Measurements from ENCODE around the gene PRKACA.

DNA sequence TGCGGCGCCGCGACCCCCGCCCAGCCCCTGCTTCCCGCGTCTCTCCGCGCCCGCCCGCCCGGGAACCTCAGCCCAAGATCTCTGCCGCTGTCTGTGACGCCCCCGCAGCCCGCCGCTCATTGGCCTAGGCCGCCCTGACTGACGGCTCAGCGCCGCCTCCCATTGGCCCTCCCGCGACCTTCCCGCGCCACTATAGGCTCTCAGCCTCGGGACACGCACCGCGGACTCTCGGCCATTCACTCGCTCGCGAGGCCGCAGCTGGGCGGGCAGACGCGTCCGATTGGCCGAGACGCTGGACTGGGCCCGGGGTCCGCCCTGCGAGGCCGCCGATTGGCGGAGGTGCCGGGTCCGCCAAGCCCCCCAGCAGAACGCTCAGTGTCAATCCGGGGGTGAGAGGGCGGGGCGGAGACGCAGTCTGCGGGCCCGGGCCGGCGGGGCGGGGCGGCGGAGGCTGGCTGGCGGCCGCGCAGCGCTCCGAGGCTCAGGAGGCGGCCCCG is at the start of gene PRKACA:
- TF ChIP-seq, protein P1, sequence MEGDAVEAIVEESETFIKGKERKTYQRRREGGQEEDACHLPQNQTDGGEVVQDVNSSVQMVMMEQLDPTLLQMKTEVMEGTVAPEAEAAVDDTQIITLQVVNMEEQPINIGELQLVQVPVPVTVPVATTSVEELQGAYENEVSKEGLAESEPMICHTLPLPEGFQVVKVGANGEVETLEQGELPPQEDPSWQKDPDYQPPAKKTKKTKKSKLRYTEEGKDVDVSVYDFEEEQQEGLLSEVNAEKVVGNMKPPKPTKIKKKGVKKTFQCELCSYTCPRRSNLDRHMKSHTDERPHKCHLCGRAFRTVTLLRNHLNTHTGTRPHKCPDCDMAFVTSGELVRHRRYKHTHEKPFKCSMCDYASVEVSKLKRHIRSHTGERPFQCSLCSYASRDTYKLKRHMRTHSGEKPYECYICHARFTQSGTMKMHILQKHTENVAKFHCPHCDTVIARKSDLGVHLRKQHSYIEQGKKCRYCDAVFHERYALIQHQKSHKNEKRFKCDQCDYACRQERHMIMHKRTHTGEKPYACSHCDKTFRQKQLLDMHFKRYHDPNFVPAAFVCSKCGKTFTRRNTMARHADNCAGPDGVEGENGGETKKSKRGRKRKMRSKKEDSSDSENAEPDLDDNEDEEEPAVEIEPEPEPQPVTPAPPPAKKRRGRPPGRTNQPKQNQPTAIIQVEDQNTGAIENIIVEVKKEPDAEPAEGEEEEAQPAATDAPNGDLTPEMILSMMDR (IDR thresholded peaks at IDR 0.05) = no peak
- no peak for TF ChIP-seq ZFX (IDR thresholded peaks at IDR 0.05; ENCODE audit: borderline replicate concordance)

Data from 22Rv1 (cell line).